Limb (tissue), 2 donors: Measurements from ENCODE around the gene DNAH11.
A peak's percentile ranks its signal among the peaks of the same experiment; 100 is the strongest.
"Not testable (repeated sequence)": the region's sequence is repeated elsewhere in the genome, so short reads cannot be mapped to it uniquely, and the experiment has no call there.

Experiments used
- DNase-seq, 2 donors: peaks; one replicate each; pipeline ENCODE4 v3.0.0-alpha.2; 2016; ENCODE audit errors: extremely low spot score in 2 of 2

The DNAH11 gene

DNA sequence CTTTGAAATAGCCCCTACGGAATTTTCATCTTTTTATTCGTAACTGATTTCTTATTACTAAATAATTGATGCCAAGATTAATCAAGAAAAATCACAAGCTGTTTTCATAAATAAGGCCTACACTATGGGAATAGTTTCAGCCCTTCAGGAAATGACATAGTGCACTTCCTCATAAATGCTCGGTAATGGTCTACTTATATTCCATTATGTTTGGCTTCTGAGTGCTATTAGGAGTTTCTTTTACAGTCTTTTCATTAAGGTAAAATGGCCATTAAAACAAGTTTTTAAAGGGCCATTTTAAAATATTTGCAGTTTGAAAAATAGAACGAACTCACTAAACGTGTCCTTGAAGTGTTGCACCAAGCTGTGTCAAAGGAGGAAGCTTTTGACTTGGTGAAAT, 174.5 kb downstream of the DNAH11 start:
- DNase-seq: no peak

DNA sequence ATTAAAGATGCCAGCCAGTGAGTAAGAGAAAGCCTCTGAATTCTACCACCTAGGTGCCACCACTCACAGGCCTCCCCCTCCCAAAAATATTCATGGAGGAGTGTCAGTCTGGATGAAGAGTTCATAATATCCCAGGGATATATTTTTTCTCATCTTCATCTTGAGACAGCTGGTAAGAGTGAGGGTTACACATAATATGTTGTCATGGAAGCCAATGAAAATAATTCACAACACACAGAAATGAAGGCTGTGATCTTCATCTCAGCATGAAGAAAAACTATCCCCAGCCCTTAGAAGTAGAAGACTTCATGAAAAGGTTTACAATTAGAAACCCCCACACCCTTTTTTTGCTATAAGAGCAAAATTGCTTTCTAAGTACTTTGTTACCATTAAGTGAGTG, 175.6 kb downstream of the DNAH11 start:
- no peak for DNase-seq

DNA sequence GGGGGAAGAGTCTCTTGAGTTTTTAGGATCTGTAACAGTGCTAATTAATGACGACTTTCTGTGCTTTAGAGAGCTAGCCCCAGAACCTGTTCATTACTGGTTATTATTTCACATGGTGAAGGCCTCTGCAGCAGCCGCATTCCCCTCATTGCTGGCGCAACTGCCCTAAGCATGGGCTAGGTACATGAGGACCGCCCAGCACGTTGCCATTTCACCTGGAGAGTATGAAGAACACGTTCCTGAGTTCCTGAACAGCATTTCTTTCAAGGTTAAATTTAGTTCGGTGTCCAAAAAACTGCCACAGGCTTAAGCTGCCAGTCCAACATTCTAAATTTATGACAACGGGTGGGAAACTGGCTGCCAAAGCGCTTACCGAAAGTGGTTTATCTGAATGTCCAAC, 177.0 kb downstream of the DNAH11 start:
- no peak for DNase-seq

DNA sequence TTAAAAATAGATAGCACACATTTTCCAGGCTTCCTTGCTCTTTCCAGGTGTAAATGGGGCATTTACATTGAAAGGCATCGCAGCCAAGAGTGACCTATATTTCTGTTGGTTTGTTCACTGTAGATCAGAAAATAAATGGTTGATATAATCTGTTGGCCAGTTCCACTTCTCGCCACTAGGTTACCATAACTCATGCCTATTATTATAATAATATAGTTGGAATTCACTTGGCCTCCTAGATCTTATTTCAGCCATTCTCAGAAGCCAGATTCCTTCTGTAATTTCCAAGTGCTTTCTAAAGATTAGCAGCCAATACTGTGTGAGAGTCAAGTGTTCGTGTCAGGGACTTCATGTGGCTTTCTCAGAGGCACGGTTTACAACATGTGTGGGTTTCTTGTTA, 179.5 kb downstream of the DNAH11 start:
- no peak for DNase-seq

DNA sequence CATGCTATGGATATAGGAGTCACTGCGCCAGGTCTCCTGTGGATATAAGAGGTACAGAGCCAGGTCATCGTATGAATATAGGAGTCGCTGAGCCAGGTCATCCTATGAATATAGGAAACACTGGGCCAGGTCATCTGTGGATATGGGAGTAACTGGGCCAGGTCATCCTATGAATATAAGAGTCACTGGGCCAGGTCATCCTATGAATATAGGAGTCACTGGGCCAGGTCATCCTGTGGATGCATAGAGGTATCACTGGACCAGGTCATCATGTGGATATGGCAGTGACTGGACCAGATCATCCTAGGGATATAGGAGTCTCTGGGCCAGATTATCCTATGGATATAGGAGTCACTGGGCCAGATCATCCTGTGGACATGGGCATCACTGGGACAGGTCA, 181.7 kb downstream of the DNAH11 start:
- DNase-seq: no peak

DNA sequence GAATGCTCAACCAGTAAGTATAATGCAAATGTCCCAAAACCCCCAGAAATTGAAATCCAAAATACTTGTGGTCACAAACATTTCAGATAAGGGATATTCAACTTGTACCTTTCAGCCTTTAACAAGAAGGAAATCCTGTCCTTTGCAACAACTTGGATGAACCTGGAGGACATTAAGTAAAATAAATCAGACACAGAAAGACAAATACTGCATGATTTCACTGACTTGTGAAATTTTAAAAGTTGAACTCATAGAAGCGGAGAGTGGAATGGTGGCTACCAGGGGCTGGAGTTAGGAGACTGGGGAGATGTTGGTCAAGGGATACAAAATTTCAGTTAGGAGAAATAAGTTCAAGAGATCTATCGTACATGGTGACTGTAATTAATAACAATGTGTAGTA, 187.6 kb downstream of the DNAH11 start:
- no peak for DNase-seq

DNA sequence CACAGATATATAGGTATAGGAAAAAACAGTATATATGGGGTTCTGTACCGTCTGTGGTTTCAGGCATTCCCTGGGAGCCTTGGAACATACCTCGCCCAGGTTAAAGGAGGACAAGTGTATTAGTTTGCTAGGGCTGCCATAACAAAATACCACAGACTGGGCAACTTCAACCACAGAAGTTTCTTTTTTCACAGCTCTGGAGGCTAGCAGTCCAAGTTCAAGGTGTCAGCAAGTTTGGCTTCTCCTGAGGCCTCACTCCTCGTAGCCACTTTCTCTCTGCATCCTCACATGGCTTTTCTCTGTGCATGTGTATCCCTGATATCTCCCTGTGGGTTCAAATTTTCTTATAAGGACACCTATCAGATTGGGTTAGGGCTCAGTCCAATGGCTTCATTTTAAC, 189.1 kb downstream of the DNAH11 start:
- no peak for DNase-seq

DNA sequence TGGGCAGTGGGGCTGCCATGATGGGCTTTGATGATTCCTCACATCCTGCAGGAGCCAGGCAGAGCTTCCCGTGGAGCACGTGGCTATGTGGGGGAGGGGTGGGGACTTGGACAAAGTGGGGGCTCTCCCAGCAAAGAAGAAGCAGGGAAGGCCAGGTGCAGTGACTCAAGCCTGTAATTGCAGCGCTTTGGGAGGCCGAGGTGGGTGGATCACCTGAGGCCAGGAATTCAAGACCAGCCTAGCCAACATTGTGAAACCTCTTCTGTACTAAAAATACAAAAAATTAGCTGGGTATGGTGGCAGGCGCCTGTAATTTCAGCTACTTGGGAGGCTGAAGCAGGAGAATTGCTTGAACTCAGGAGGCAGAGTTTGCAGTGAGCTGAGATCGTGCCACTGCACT, 190.1 kb downstream of the DNAH11 start:
- DNase-seq: not testable (repeated sequence)

DNA sequence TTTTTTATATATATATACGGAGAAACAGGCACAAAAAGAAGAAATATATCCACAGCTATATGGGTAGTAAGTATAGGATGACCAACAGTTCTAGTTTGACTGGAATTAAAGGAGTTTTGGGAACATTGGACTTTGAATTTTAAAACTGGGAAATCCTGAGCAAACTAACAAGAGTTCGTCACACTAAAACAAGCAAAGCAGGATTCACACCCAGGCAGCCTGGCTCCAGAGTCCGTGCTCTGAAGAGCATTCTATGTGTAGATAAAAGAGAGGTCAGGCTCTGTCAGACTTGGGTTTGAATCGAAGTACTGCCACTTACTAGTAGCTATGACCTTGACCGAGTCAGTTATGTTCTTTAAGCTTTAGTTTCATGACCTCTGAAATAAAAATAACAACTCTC, 191.0 kb downstream of the DNAH11 start:
- no peak for DNase-seq

DNA sequence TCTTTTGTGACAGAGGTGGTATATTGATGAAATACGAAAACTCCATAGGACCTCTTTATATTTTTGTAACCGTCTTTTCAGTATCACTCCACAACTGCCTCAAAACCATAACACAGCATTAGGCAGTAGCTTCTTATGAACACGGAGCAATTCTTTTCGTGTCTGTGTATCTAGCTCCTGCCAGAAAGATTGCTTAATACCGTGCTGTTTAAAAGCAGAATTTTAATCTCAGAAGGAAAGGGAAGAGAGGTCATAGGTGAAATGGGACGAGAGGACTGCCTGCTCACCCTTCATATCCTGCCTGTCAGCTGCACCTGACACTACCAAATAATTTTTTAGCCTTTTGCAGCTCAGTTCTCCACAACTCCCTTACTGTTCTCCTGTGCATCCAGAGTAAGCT, 200.7 kb downstream of the DNAH11 start:
- no peak for DNase-seq

DNA sequence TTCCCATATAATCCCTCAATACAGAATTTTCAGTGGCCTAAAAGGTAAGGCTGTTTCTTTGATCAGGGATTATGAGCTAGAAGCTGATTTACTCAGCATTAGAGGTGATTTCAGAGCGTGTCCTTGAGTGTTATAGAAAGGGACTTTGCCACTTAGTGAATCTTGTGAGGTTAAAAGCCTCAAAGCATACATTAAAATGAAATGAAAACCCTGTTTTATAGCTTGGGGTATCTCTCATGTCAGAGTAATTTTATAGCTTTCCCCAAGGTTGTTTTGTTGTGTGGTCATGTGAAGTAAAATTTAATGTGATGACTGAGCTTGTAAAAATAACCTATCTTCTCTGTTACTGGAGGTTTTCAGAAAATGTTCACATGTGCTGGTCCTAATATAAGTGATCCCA, 204.1 kb downstream of the DNAH11 start:
- no peak for DNase-seq

DNA sequence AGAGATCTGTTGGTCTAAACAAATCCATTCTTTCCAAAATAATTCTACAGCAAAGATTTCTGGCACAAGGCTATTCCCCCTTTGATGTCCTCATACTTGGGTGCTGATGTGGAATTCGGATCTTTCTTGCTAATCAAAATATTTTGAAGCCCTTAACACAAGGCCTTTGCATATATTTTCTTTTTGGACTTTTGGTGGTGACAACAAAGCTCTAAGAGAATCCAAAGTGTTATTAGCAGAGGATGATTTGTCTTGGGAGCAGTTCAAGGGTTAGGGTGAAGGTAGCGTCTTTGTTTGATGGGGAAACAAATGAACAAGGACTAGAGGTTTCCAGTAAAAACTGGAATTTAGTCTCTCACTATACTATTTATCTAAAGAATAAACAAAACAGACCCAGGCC, 205.0 kb downstream of the DNAH11 start:
- DNase-seq: no peak

DNA sequence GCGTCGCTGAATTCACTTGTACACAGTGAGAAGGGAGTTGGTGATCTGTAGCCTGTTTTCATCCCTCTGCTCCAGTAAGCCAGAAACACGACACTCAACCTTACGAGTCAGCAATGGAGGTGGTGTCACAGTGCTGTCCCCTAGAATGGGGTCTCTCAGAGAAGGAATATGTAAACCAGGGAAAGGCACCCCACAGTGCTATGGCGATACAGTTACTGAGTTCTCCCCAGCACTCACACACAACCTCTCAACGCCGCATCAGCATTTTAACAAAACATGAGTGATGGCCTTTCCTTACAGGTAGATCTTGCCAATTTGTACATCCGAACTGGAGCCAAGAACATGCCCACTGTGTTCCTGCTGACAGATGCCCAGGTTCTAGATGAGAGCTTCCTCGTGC, 206.5 kb downstream of the DNAH11 start:
- no peak for DNase-seq

DNA sequence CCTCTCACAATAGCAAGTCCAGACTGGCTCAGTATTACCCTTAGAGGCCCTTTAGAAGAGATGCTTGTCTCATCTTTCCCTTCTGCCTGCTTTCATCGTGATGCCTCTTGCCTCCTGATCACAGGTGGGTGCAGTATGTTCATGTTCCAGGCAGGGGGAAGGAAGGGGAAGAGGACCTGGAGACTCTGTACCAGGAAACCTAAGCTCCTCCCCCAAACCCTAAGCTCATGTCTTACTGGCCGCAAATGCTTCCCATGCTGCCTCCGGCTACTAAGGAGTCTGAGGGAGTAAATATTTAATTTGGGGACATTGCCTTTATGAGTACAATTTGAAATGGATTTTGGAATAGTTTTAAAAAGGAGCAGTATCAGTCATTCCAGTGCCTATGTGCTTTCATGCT, 210.2 kb downstream of the DNAH11 start:
- no peak for DNase-seq

DNA sequence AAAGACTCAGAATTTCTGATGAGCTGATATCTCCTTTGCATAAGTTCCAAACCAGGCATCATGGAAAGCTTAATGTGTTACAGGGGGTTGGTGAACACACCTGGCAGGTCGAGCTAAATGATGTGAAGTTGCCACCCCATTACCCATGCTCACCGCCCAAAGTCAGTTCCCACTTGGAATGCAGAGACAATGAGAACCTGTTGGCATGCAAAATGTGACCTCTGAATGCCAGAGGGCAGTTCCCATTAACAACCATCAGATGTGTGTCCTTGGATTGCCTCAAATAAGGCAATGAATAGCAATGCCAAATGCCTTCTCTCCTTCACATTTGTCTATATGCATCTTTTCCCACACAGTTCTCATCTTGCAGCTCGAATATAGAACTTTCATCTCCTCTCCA, 212.1 kb downstream of the DNAH11 start:
- no peak for DNase-seq

DNA sequence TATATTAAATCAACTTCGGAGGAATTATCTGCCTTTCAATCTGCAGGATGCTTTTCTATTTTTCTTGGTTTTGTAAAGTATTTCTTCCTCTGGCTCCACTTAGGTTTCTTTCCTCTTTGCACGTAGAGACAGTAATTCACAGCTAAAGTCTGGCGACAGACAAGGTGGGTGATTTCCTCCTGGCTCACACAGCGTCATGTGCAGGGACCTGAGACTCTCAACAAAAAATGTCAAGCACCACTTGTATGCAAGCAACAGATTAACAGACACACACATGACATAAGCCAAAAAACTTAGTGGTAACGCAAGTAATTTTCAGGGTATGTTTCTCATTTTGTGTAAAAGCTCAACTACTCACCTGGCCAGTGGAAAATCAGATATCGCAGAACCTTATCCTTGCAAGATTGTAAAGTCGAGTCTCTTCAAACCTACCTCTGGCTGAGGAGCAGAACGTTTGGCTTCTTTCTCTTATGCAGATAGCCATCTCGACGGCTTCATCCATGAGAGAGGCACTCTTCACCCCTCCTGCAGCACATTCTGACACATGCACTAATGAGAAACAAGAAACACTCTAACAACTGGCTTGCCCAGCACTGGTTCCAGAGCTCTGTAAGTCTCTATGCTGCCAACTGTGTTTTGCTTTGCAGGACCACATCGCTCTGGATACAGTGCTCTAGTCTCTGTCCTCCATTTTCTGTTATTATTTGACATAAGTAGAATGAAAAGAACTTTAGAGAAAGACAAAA, 214.9 kb downstream of the DNAH11 start:
- no peak for DNase-seq

DNA sequence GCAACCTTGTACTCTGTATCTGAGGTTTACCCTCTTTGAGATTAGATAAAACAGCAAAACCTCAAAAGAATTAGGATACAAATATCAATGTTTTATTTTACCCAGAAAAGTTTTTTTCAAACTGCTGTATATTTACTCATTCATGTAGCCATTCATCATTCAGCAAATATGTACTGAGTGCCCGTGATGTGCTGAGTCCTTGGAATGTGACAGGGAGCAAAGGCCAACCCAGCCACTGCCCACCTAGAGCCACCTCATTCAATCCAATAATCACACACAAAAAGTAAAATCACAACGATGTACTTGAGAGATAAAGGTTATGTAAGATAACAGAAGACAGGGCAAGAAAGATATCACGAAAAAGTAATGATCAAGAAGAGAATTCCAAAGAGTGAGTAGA, 215.4 kb downstream of the DNAH11 start:
- no peak for DNase-seq

DNA sequence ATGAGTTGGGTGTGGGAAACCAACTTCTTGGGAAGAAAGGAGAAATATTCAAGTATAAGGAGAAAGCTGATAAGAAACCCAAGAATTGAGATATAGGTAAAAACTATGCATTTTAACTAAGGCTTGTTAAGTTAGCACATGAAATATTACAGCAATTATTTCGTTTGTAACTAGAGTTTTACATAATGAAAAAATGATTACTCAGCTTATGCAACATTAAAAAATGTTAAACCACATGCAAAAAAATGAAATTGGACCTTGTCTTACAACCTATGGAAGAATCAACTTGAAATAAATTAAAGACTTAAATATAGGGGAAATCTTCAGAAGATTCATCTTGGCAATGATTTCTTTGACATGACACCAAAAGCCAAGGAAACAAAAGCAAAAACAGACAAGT, 219.6 kb downstream of the DNAH11 start:
- DNase-seq: no peak

DNA sequence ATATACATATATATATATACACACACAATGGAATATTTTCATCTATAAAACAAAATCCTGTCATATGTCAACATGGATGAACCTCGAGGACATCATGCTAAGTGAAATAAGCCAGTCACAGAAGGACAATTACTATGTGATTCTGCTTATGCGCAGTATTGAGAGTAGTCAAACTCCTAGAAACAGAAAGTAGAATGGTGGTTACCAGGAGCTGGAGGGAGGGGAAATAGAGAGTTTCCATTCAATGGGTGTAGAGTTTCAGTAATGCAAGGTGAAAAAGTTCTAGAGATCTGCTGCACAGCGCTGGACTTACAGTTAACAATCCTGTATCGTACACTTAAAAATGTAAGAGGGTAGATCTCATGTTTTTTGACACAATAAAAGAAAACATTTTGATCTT, 221.0 kb downstream of the DNAH11 start:
- DNase-seq: no peak

DNA sequence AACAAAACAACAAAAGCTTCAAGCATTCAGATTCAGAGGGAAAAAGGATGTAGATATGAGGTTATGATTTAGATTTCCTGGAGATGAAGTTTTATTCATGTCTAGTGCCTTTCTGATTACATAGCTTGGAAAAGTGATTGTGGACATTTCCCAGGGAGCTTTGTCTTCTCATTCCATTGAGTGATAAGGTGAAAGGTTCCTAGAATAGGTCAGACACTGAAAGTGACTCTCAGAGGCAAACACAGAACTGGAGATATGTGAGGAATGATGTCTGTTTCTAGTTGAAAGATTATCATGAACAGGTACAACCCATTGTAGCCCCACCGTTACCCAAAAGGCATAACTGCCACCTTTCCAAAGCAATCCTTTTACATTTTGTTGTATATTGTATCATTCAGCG, 223.4 kb downstream of the DNAH11 start:
- DNase-seq: no peak

DNA sequence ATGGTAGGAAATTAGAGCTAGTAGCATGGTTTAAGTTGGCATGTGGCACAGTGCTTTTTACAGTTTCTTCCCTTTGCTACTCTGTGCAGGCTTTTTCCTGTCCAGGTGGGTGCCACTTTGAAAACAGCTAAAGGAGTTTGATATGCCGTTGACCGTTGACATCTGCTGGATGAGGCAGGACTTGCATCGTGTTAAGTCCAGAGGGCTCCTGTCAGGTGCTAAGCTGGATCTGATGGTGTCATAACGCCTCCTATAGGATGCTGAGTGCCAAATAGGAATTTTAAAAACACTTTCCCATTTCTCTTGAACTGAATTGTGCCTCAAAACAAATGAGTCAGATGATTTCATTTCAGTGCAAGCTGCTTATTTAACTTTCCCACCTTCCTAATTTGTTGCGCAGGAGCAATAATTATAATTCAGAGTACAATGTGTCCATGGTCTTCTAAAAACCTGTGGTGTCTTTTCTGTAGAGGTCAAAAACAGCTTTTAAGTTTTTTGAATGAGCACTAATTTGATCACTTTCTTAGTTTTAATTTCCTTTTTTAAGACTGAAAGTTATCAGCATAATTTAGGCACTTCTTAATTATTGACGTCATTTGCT, 224.6 kb downstream of the DNAH11 start:
- DNase-seq: peak; percentile 51 to 57

DNA sequence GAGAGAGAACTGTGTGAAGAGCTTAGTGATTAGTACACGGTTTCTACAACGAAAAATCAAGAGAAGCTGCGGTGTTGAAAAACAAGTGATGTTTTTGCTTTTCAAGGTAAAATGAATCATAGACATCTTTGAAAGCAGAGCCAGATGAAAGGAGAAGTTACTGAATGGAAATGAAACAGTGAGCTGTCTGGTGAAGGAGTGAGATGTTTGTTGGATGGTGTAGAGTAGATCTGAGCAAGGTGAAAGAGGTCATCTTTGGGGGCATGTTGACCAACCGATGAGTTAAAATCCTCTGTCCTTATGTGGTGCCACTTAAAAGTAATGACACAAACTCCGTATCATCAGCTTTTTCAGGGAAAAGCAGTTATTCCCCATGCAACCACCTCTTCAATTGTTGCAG, 225.4 kb downstream of the DNAH11 start:
- DNase-seq: no peak

DNA sequence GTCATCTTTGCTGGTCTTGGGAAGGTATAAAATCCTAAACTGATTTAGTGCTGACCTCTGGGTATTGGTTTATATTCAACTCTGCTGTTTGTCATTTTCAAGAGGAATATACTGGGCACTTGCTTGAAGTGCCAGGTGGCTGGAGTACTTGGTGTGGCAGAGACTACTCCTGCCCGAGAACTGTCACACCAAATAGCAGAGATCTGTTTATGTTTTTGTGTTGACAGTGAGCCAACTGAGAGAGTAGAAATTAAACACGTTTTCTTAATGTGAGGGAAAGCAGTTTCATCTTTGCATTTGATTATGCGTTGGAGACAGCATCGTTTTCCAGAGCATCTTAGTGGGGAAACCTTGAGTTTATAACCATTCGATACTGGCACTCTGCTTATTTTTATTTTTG, 228.4 kb downstream of the DNAH11 start:
- no peak for DNase-seq
